GM18507 (cell line): ENCODE measurements around the gene ALKBH1.
"Not testable (repeated sequence)": the region's sequence is repeated elsewhere in the genome, so short reads cannot be mapped to it uniquely, and the experiment has no call there.

ENCODE experiments used
- DNase-seq: peaks from one replicate; pipeline ENCODE4 v3.0.0; 2011; ENCODE audit warnings: low read depth; ENCODE audit not compliant: insufficient read length; ENCODE audit errors: extremely low spot score
- FAIRE-seq: peaks from 2 replicates; lab custom pipeline; 2011; peaks lifted over from hg19 to GRCh38; lab: Jason Lieb, UNC

Gene ALKBH1

GRCh38 chr14:77635869-77636268 is 72.0 kb downstream of the ALKBH1 start:
- DNase-seq, FAIRE-seq: not testable (repeated sequence)

DNA sequence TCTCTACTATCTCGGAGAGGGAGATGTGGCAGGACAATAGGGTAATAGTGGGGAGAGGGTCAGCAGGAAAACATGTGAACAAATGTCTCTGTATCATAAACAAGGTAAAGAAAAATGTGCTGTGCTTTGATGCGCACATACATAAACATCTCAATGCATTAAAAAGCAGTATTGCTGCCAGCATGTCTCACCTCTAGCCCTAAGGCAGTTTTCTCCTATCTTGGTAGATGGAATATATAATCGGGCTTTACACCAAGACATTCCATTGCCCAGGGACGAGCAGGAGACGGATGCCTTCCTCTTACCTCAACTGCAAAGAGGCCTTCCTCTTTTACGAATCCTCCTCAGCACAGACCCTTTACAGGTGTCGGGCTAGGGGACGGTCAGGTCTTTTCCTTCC is 72.4 kb downstream of the ALKBH1 start:
- not testable (repeated sequence) for DNase-seq, FAIRE-seq

- FAIRE-seq (no peak), DNase-seq (no peak)
Measured at GRCh38 chr14:77630111-77630510, 77.7 kb downstream of the ALKBH1 start.

DNA sequence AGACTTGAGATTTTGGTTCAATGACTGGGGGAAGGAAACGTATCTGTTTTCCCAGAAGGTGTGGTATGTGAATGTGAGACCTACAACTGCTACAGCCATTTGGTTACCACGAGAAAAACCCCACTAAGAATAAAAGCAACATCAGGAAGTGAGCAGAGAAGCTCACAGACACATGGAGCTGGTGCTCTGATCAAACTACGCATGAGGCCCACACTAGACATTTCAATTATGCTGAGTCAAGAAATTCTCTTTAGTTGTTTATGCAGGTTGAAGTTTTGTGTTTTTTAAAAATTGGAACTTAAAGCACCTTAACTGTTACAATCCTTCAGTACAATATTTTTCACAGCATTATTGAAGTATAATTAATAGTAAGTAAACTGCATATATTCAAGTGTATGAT is 82.5 kb downstream of the ALKBH1 start:
- no peak for FAIRE-seq

GRCh38 chr14:77623201-77623600 is 84.6 kb downstream of the ALKBH1 start:
- DNase-seq (no peak), FAIRE-seq (no peak)

More for the DNA sequence above, 82.5 kb downstream of the ALKBH1 start:
- no peak for DNase-seq
